HG02970 (cell line): ENCODE results near the gene HES4.

Experiments
- ATAC-seq: cut with Tn5 transposase; IDR thresholded peaks from one replicate; pipeline ENCODE4 v1.9.1; 2021; ENCODE audit warnings: mild to moderate bottlenecking, moderate library complexity, moderate number of reproducible peaks; ENCODE audit not compliant: unreplicated experiment, low FRiP score

The HES4 gene

DNA sequence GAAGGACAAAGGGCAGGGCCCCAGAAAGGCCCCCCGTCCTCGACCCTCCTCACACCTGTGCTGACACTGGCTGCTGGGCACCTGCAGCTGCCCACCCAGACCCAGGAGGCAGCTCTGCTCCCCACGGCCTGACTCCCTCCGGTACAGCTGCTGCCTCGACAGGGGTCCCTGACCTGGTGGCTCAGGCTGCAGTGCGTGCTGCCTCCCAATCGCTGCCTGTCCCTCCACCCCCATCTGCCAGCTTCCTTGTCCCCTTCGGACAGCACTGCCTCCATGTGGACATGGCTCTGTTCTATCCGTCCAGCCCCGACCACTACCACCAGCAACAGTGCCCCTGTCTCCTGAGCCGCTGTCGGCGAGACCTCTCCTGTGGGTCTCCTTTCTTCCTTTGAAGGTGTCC lies 45.0 kb downstream of the HES4 start:
- no peak for ATAC-seq

DNA sequence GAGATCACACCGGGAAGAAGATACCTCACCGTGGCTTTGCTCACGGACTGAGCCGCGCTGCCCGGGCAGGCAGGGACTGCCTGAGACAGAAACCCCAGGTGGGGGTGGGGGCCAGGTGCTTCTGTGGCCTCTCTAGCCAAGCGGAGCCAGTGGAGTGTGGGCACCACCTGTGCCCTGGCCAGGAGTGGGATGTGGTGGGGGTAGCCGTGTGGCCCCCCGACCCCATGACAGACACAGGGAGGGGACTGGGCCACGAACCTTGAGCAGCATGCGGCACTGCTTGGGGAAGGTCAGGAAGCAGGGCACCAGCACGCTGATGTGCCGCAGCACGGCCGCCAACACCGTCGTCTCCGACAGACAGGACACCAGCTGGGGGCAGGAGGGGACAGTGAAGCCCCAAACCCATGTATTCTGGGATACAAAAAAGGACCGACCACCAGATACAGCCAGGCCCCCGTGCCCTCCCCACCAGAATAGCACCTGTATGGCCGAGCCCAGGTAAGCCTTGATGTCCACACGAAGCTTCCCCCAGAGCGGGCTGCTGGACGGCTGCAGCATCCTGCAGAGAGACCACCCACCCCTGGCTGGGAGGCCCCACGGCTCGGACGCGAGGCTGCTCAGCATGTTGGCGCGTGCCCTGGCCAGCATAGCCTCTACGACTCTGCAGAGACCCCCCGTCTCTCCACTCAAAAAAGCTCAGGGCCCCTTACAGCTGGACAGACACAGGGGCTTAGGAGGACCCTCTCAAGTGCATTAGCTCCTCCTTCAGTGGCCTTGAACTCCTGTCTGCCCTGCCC lies 46.2 kb downstream of the HES4 start:
- ATAC-seq: no peak

DNA sequence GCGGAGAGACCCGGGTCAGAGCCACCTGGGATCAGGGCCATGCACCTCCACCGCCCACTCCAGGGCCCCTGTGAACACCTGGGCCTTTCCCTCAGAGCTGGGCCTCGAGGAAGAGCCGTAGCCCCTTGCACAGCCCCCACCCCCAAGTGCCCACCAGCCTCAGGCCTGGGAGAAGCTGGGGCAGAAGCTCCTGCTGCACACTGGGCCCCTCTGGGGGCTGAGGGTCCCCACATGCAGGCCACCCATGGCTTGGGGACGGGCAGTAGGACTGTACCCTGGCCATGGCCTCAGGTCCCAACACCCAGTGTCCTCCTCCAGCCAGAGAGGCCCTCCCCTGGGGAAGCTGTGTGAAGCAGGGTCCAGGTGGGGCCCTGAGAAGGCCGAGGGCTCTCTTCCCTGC lies 47.3 kb downstream of the HES4 start:
- ATAC-seq: no peak

DNA sequence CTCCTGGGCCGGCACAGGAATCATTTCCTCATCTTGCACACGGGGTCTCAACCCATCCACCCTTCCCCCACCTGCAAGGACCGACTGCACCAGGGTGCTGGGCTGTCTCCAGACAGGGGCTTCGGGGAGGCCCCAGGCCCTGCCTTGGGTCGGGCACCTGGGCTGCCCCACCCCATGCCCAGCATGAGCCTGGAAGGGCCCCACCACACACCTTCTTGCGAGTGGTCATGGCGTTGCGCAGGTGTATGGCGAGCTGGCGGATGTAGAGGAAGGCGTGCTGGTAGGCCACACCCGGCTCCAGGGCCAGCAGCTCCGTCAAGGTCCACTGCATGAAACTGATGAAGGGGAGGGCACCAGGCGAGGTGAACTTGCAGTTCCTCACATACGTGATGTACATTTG lies 47.7 kb downstream of the HES4 start:
- ATAC-seq: no peak

DNA sequence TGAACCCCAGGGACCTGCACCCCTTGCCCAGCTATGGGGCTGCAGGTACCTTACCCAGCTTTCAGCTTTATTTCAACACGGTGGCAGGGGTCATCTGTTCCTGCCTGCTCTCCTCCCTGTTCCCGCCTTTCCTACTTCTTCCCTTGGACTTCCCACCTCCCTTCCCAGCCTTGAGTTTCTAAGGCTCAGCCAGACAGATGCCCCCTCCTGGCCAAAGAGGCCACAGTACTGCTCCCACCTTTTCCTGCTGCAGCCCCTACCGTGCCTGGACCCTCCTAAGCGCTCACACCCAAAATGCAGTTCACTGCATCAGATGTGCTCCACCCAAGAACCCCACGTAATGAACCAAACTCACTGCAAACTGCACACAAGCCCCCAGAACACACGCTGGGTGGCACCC lies 48.5 kb downstream of the HES4 start:
- no peak for ATAC-seq

DNA sequence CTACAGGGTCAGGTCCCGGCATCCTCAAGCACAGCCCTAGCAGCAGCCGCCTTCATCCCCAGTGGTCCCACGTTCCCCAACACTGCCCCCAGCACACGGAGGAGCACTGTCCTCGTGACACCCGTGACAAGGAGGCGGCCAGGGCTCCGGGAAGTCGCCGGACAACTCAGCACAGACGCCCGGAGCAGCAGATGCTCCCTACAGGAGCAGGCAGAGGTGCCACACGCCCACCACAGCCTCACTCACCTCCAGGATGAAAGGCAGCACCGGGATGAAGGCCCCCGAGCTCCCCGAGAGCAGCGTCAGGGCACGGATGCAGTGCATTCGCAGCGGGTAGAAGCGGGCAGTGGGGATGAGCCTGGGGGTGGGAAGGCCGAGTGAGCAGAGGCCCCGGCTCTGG lies 49.0 kb downstream of the HES4 start:
- ATAC-seq: no peak

DNA sequence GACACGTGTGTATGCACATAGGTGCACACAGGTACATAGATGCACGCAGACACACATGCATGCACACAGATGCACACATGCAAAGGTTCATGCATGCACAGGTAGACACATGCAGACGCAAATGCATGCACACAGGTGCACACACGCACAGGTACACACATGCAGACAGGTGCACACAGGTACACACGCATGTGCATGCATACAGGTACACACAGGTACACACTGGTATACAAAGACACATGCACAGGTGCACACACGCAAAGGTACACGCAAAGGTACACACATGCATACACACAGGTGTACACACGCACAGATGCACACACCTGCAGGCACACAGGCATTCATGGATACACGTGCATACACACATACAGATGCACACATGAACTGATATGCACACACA lies 49.6 kb downstream of the HES4 start:
- no peak for ATAC-seq
